ENCODE data around the gene ZFYVE21. TPM values are rescaled to one million over a fixed set of nuclear protein-coding genes. Genes with fewer than 3 reads are reported as not detected.

The ZFYVE21 gene
- total and polyA plus RNA-seq, 10 donors: 21.8 to 71.1 (median 46.0) TPM

- H3K27ac ChIP-seq: peak overlapping the region in 1 of 8 donors; percentile 62
- DNase-seq: peak; percentile 65
- TF ChIP-seq POLR2AphosphoS5 (IDR thresholded peaks at IDR 0.05) (no peak), POLR2A (IDR thresholded peaks at IDR 0.05) (no peak), CTCF (IDR thresholded peaks at IDR 0.05 in 8 of 11, conservative IDR thresholded peaks at IDR 0.05 in 3 of 11) (no peak)
- H3K4me3 ChIP-seq: no peak overlapping the region
- no peaks in the 10 kb centered on the region for H3K9me3 ChIP-seq
- intact Hi-C loops (cut with DNase I; ENCODE audit: low total_unique reads): no loop called here
- peaks cover 0 to 61% (median 20%) of the 10 kb centered on the region in 6 donors for H3K36me3 ChIP-seq
- no peaks in the 10 kb centered on the region for H3K27me3 ChIP-seq (replicated peaks in 1 of 7)
- peaks cover 0 to 50% (median 29%) of the 10 kb centered on the region in 6 donors for H3K4me1 ChIP-seq
- WGBS, 5 donors: 92 to 98% (median 94%) methylated on average over 15 to 29 of the region's 29 CpGs
Observed at GRCh38 chr14:103725001-103725682, 9.5 kb downstream of the ZFYVE21 start.

- intact Hi-C loops (cut with DNase I; ENCODE audit: low total_unique reads): no loop called here
- Histone ChIP-seq H3K27ac (no peak overlapping the region), H3K27me3 (replicated peaks in 1 of 7) (no peaks in the 10 kb centered on the region), H3K4me1 (peaks cover 0 to 51% (median 33%) of the 10 kb centered on the region in 6 donors), H3K36me3 (peaks cover 0 to 68% (median 23%) of the 10 kb centered on the region in 6 donors), H3K4me3 (no peak overlapping the region), H3K9me3 (no peaks in the 10 kb centered on the region)
- TF ChIP-seq CTCF (IDR thresholded peaks at IDR 0.05 in 8 of 11, conservative IDR thresholded peaks at IDR 0.05 in 3 of 11) (no peak), POLR2A (IDR thresholded peaks at IDR 0.05) (no peak), POLR2AphosphoS5 (IDR thresholded peaks at IDR 0.05) (no peak)
- WGBS, 5 donors: 92 to 99% (median 96%) methylated on average over 16 of the region's 16 CpGs
- DNase-seq: no peak
Observed at GRCh38 chr14:103725739-103726395, 10.3 kb downstream of the ZFYVE21 start.

GRCh38 chr14:103726474-103726873 is 10.9 kb downstream of the ZFYVE21 start:
- intact Hi-C loops (cut with DNase I; ENCODE audit: low total_unique reads): no loop called here
- TF ChIP-seq POLR2A (IDR thresholded peaks at IDR 0.05): no peak
- TF ChIP-seq POLR2AphosphoS5 (IDR thresholded peaks at IDR 0.05): peak in 1 of 3 donors; percentile 5
- no peak for TF ChIP-seq CTCF (IDR thresholded peaks at IDR 0.05 in 8 of 11, conservative IDR thresholded peaks at IDR 0.05 in 3 of 11)
- H3K36me3 ChIP-seq: peaks cover 0 to 70% (median 23%) of the 10 kb centered on the region in 6 donors
- H3K27me3 ChIP-seq (replicated peaks in 1 of 7): no peaks in the 10 kb centered on the region
- DNase-seq: no peak
- peaks cover 0 to 56% (median 33%) of the 10 kb centered on the region in 6 donors for H3K4me1 ChIP-seq
- no peaks in the 10 kb centered on the region for H3K9me3 ChIP-seq
- H3K27ac ChIP-seq: no peak overlapping the region
- no peak overlapping the region for H3K4me3 ChIP-seq
- WGBS, 5 donors: 88 to 97% (median 94%) methylated on average over 17 to 18 of the region's 18 CpGs

- Histone ChIP-seq H3K9me3 (no peaks in the 10 kb centered on the region), H3K27ac (no peak overlapping the region), H3K27me3 (replicated peaks in 1 of 7) (no peaks in the 10 kb centered on the region), H3K36me3 (peaks cover 0 to 79% (median 29%) of the 10 kb centered on the region in 6 donors), H3K4me3 (no peak overlapping the region), H3K4me1 (peaks cover 0 to 58% (median 33%) of the 10 kb centered on the region in 6 donors)
- no peak for DNase-seq
- whole genome bisulfite sequencing, 5 donors: 88 to 92% (median 89%) methylated on average over 22 to 53 of the region's 53 CpGs
- intact Hi-C loops (cut with DNase I; ENCODE audit: low total_unique reads): no loop called here
- TF ChIP-seq CTCF (IDR thresholded peaks at IDR 0.05 in 8 of 11, conservative IDR thresholded peaks at IDR 0.05 in 3 of 11) (no peak), POLR2AphosphoS5 (IDR thresholded peaks at IDR 0.05) (peak in 1 of 3 donors; percentile 7)
Observed at GRCh38 chr14:103727313-103727980, 11.8 kb downstream of the ZFYVE21 start.

All from spleen (tissue), 11 donors.